Spleen (tissue), 7 donors: Measurements from ENCODE around the gene TMEM212.

Source experiments
- POLR2A ChIP-seq, 3 donors: fragments of 450-650 bp; IDR thresholded peaks; one replicate each; pipeline ENCODE4 v1.5.1; 2017; ENCODE audit warnings: antibody characterized with exemption in 3 of 3, mild to moderate bottlenecking in 1 of 3
- POLR2AphosphoS5 ChIP-seq, 3 donors: sonication (generic); formaldehyde crosslinking; IDR thresholded peaks; one replicate each; pipeline ENCODE4 v1.5.1; 2017; ENCODE audit warnings: antibody characterized with exemption in 3 of 3
- TF ChIP-seq, protein P1 (sequence below), 11 experiments: fragments of 200-600 bp in 7 of 11; fragments of 450-650 bp in 4 of 11; sonication (generic) in 4 of 11; IDR thresholded peaks in 8 of 11; conservative IDR thresholded peaks in 3 of 11; 1 replicate in 7 of 11; 2 replicates in 4 of 11; pipeline versions ENCODE4 v1.4.0 to v1.8.0; 2016 to 2021; ENCODE audit warnings: antibody characterized with exemption in 11 of 11, inconsistent platforms in 4 of 11, mild to moderate bottlenecking in 1 of 11
- donor health status: DM: no; HTN: no; CAD: no; lungs with moderate emphysema.
- donor health status: DM: no; HTN: no; CAD: no.
- donor health status: DM: no; HTN: no; CAD: no.

DNA sequence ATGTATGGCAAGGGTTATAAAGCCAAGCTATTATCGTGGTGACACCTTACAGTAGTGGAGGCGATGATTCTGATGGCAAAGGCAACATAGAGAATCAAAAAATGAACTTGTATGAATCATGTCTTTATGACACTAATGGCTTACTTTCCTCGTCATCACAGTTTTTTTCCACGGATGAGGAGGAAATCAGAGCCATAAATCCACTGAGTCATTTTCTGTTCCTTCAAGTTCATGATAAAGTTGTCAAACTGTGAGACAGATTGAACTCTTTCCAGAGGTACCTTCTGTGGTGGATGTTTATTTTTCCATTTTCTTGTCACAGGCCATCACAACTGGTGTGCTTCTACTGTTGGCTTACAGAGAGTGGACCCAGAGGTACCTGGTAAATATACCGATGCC, 8.5 kb downstream of the TMEM212 start:
- TF ChIP-seq, protein P1, sequence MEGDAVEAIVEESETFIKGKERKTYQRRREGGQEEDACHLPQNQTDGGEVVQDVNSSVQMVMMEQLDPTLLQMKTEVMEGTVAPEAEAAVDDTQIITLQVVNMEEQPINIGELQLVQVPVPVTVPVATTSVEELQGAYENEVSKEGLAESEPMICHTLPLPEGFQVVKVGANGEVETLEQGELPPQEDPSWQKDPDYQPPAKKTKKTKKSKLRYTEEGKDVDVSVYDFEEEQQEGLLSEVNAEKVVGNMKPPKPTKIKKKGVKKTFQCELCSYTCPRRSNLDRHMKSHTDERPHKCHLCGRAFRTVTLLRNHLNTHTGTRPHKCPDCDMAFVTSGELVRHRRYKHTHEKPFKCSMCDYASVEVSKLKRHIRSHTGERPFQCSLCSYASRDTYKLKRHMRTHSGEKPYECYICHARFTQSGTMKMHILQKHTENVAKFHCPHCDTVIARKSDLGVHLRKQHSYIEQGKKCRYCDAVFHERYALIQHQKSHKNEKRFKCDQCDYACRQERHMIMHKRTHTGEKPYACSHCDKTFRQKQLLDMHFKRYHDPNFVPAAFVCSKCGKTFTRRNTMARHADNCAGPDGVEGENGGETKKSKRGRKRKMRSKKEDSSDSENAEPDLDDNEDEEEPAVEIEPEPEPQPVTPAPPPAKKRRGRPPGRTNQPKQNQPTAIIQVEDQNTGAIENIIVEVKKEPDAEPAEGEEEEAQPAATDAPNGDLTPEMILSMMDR (IDR thresholded peaks at IDR 0.05 in 8 of 11, conservative IDR thresholded peaks at IDR 0.05 in 3 of 11), result no peak
- TF ChIP-seq POLR2AphosphoS5 (IDR thresholded peaks at IDR 0.05), result no peak
- TF ChIP-seq POLR2A (IDR thresholded peaks at IDR 0.05), result no peak
